ENCODE data around the gene CRYL1. TPM values are rescaled to one million over a fixed set of nuclear protein-coding genes. Genes with fewer than 3 reads are reported as not detected.

Gene CRYL1
- total and polyA plus RNA-seq, 2 of the 13 experiments (the other 11 are each of a cell fraction or from before 2014, with no cell fraction given), result 57.2 to 115 TPM

DNA sequence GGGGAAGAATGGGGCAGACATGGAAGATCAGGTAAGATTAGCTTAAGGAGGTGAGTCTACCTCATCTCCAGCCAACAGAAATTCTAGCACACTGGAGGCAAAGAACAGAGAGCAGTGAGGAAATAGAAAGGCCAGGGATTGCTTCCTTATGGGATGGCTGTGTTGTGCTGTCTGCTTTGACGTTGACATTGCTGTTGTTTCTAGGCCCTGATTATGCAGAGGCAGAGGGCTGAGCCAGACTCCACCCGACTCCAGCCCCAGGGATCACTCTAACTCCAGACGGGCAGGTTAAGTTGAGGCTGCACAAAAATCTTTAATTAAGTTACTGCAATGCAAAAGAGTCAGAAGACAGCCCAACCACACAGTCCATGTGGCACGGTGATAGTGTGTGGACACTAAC lies 24.1 kb downstream of the CRYL1 start:
- POLR2A ChIA-PET, result no interaction called here
- intact Hi-C loops (cut with micrococcal nuclease; ENCODE audit: unreplicated experiment), result no loop called here

More for the DNA sequence above, 24.1 kb downstream of the CRYL1 start:
- Histone ChIP-seq H3K9me3 (ENCODE audit: low read length) (no peaks in the 10 kb centered on the region), H2AFZ (ENCODE audit: low read length) (no peak overlapping the region), H3K79me2 (ENCODE audit: insufficient read depth, low read length) (no peaks in the 10 kb centered on the region), H3K9ac (ENCODE audit: insufficient read depth, low read depth, low read length) (no peak overlapping the region), H3K27me3 (ENCODE audit: control insufficient read depth in 1 of 2, insufficient read depth in 2 of 2, low read length in 2 of 2) (no peaks in the 10 kb centered on the region), H3K36me3 (replicated peaks in 1 of 2; ENCODE audit: control insufficient read depth in 1 of 2, insufficient read depth in 2 of 2, low read length in 2 of 2) (no peaks in the 10 kb centered on the region), H3K4me2 (ENCODE audit: low read depth, low read length) (no peak overlapping the region), H3K27ac (ENCODE audit: extremely low read length, insufficient read depth, low read length) (no peak overlapping the region), H4K20me1 (ENCODE audit: insufficient read depth, low read length) (no peaks in the 10 kb centered on the region), H3K4me3 (replicated peaks in 1 of 3; ENCODE audit: insufficient read depth in 1 of 3, low read depth in 2 of 3, low read length in 3 of 3) (no peak overlapping the region), H3K4me1 (ENCODE audit: insufficient read depth, low read length) (peaks cover 77% of the 10 kb centered on the region)
- no TSS peak for BruUV-seq (replicated peaks)
- DNase-seq (ENCODE audit: low spot score) (no peak), FAIRE-seq (no peak), ATAC-seq (no peak)
- CTCF ChIA-PET (ENCODE audit: low intra/inter-chr PET ratio, low total read pairs), result no interaction called here
- TF ChIP-seq NBN (conservative IDR thresholded peaks at IDR 0.05) (no peak), ZNF841 (CRISPR knock-in tag; IDR thresholded peaks at IDR 0.05; ENCODE audit: borderline replicate concordance) (no peak), KLF15 (CRISPR knock-in tag; IDR thresholded peaks at IDR 0.05; ENCODE audit: borderline replicate concordance) (no peak), ZNF138 (CRISPR knock-in tag; IDR thresholded peaks at IDR 0.05; ENCODE audit: low read depth) (no peak), ZSCAN22 (CRISPR knock-in tag; IDR thresholded peaks at IDR 0.05) (no peak), ZNF570 (CRISPR knock-in tag; IDR thresholded peaks at IDR 0.05; ENCODE audit: borderline replicate concordance) (no peak)
- TF ChIP-seq, protein P1, sequence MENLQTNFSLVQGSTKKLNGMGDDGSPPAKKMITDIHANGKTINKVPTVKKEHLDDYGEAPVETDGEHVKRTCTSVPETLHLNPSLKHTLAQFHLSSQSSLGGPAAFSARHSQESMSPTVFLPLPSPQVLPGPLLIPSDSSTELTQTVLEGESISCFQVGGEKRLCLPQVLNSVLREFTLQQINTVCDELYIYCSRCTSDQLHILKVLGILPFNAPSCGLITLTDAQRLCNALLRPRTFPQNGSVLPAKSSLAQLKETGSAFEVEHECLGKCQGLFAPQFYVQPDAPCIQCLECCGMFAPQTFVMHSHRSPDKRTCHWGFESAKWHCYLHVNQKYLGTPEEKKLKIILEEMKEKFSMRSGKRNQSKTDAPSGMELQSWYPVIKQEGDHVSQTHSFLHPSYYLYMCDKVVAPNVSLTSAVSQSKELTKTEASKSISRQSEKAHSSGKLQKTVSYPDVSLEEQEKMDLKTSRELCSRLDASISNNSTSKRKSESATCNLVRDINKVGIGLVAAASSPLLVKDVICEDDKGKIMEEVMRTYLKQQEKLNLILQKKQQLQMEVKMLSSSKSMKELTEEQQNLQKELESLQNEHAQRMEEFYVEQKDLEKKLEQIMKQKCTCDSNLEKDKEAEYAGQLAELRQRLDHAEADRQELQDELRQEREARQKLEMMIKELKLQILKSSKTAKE (CRISPR knock-in tag; IDR thresholded peaks at IDR 0.05; ENCODE audit: borderline replicate concordance), result no peak
- TF ChIP-seq, protein P2, sequence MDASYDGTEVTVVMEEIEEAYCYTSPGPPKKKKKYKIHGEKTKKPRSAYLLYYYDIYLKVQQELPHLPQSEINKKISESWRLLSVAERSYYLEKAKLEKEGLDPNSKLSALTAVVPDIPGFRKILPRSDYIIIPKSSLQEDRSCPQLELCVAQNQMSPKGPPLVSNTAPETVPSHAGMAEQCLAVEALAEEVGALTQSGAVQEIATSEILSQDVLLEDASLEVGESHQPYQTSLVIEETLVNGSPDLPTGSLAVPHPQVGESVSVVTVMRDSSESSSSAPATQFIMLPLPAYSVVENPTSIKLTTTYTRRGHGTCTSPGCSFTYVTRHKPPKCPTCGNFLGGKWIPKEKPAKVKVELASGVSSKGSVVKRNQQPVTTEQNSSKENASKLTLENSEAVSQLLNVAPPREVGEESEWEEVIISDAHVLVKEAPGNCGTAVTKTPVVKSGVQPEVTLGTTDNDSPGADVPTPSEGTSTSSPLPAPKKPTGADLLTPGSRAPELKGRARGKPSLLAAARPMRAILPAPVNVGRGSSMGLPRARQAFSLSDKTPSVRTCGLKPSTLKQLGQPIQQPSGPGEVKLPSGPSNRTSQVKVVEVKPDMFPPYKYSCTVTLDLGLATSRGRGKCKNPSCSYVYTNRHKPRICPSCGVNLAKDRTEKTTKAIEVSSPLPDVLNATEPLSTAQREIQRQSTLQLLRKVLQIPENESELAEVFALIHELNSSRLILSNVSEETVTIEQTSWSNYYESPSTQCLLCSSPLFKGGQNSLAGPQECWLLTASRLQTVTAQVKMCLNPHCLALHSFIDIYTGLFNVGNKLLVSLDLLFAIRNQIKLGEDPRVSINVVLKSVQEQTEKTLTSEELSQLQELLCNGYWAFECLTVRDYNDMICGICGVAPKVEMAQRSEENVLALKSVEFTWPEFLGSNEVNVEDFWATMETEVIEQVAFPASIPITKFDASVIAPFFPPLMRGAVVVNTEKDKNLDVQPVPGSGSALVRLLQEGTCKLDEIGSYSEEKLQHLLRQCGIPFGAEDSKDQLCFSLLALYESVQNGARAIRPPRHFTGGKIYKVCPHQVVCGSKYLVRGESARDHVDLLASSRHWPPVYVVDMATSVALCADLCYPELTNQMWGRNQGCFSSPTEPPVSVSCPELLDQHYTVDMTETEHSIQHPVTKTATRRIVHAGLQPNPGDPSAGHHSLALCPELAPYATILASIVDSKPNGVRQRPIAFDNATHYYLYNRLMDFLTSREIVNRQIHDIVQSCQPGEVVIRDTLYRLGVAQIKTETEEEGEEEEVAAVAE (CRISPR knock-in tag; IDR thresholded peaks at IDR 0.05; ENCODE audit: borderline replicate concordance), result no peak
- TF ChIP-seq, protein P3, sequence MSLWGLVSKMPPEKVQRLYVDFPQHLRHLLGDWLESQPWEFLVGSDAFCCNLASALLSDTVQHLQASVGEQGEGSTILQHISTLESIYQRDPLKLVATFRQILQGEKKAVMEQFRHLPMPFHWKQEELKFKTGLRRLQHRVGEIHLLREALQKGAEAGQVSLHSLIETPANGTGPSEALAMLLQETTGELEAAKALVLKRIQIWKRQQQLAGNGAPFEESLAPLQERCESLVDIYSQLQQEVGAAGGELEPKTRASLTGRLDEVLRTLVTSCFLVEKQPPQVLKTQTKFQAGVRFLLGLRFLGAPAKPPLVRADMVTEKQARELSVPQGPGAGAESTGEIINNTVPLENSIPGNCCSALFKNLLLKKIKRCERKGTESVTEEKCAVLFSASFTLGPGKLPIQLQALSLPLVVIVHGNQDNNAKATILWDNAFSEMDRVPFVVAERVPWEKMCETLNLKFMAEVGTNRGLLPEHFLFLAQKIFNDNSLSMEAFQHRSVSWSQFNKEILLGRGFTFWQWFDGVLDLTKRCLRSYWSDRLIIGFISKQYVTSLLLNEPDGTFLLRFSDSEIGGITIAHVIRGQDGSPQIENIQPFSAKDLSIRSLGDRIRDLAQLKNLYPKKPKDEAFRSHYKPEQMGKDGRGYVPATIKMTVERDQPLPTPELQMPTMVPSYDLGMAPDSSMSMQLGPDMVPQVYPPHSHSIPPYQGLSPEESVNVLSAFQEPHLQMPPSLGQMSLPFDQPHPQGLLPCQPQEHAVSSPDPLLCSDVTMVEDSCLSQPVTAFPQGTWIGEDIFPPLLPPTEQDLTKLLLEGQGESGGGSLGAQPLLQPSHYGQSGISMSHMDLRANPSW (CRISPR knock-in tag; IDR thresholded peaks at IDR 0.05; ENCODE audit: borderline replicate concordance), result no peak
- TF ChIP-seq, protein P4, sequence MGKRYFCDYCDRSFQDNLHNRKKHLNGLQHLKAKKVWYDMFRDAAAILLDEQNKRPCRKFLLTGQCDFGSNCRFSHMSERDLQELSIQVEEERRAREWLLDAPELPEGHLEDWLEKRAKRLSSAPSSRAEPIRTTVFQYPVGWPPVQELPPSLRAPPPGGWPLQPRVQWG (CRISPR knock-in tag; IDR thresholded peaks at IDR 0.05; ENCODE audit: borderline replicate concordance, low read depth), result no peak
- in situ Hi-C loops (cut with HindIII; ENCODE audit: extremely low pct_ligation_motif_present, low pct_unique_long_range_greater_than_20kb), result no loop called here
- 68% methylated on average over 4 of the region's 4 CpGs for WGBS (ENCODE audit: low lambda C conversion rate)

Data from HepG2 (cell line).